Adrenal gland (tissue), 5 donors: Measurements from ENCODE around the gene MGMT.

Experiments
- POLR2A ChIP-seq, 2 donors: fragments of 450-650 bp; IDR thresholded peaks; one replicate each; pipeline ENCODE4 v1.6.1; 2017; ENCODE audit warnings: antibody characterized with exemption in 2 of 2, mild to moderate bottlenecking in 2 of 2, moderate library complexity in 1 of 2
- TF ChIP-seq, protein P1 (sequence below), 6 experiments: fragments of 450-650 bp in 4 of 6; fragments of 200-600 bp in 2 of 6; sonication (generic) in 1 of 6; IDR thresholded peaks; 1 replicate in 5 of 6; 2 replicates in 1 of 6; pipeline versions ENCODE4 v1.5.1 to v1.8.0; 2016 to 2021; ENCODE audit warnings: antibody characterized with exemption in 6 of 6, mild to moderate bottlenecking in 2 of 6, moderate library complexity in 1 of 6
- donor health status: DM: no; HTN: no; CAD: no.

DNA sequence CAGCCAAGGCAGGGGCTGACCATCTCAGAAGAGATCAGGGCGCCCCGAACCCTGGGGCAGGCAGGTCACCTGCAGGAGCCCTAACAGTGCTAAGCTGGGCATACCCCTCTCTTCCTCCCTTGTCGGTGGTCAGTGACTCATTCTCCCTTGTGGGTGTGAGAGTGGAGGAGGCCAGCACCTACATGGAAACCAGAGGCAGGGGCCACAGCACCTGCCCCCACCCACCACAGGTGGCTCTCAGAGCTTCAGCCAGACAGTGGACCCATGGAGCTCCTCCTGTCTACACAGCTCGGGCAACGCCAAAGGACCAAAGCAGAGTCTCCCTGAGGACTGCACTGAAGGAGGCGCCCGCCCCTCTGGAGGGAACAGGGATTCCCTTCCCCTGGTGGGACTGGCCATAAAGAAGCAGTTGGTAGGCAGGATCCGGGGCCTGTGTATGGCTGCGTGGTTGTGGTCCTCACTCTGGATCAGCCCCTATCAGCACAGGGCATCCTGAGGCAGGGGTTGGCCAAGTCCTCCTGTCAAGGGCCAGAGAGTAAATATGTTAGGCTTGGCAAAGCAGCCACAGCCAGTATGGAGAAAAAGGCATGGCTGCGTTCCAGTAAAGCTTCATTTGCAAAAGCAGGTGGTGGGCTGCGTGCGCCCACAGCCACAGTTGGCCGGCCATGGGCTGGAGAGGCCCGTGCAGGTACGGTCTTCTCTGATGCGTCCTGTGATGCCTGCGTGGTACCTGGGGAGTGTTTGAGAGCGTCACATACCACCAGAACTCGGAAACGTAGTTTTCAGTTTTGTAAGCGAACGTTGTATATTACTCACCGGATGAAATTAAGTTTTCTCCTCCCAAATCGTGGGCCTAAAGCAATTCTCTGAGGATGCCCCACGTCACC, 298.9 kb downstream of the MGMT start:
- TF ChIP-seq, protein P1, sequence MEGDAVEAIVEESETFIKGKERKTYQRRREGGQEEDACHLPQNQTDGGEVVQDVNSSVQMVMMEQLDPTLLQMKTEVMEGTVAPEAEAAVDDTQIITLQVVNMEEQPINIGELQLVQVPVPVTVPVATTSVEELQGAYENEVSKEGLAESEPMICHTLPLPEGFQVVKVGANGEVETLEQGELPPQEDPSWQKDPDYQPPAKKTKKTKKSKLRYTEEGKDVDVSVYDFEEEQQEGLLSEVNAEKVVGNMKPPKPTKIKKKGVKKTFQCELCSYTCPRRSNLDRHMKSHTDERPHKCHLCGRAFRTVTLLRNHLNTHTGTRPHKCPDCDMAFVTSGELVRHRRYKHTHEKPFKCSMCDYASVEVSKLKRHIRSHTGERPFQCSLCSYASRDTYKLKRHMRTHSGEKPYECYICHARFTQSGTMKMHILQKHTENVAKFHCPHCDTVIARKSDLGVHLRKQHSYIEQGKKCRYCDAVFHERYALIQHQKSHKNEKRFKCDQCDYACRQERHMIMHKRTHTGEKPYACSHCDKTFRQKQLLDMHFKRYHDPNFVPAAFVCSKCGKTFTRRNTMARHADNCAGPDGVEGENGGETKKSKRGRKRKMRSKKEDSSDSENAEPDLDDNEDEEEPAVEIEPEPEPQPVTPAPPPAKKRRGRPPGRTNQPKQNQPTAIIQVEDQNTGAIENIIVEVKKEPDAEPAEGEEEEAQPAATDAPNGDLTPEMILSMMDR (IDR thresholded peaks at IDR 0.05), result no peak
- TF ChIP-seq POLR2A (IDR thresholded peaks at IDR 0.05), result no peak
